H1 (cell line): ENCODE measurements around the gene MROH8. TPM values are rescaled to one million over a fixed set of nuclear protein-coding genes. Genes with fewer than 3 reads are reported as not detected.

ENCODE experiments used
- CTCF ChIA-PET: fragments of 300-600 bp; sonication (Branson Sonifier 250); formaldehyde crosslinking; loops from one replicate; lab custom pipeline; 2021; ENCODE audit not compliant: partially characterized antibody; lab: Charles Lee
- POLR2A ChIA-PET: fragments of 300-600 bp; sonication (Branson Sonifier 250); formaldehyde crosslinking; loops from one replicate; lab custom pipeline; 2021; ENCODE audit warnings: inconsistent platforms; ENCODE audit not compliant: partially characterized antibody; lab: Charles Lee
- DNase-seq, 2 experiments: peaks; one replicate each; pipeline versions ENCODE4 v3.0.0 to v3.0.0-alpha.2; 2010 to 2022; ENCODE audit warnings: low spot score in 2 of 2, low read depth in 1 of 2, mixed read lengths in 1 of 2
- FAIRE-seq: peaks from 2 replicates; lab custom pipeline; 2011; peaks lifted over from hg19 to GRCh38; lab: Jason Lieb, UNC
- H2AFZ ChIP-seq: 2 replicates; pipeline ENCODE4 v1.8.1; 2012; ENCODE audit warnings: low read length, inconsistent platforms
- H2AK5ac ChIP-seq: 2 replicates; pipeline ENCODE4 v1.6.1; 2013; ENCODE audit warnings: low read depth, low read length
- H2BK120ac ChIP-seq: replicated peaks from 2 replicates; pipeline ENCODE3; 2013; ENCODE audit warnings: low read depth, low read length, inconsistent platforms
- H2BK12ac ChIP-seq: 2 replicates; pipeline ENCODE4 v1.6.1; 2013; ENCODE audit warnings: low read depth, low read length
- H2BK15ac ChIP-seq: 2 replicates; pipeline ENCODE4 v1.6.1; 2013; ENCODE audit warnings: low read length
- H2BK20ac ChIP-seq: 2 replicates; pipeline ENCODE4 v1.6.1; 2013; ENCODE audit warnings: low read length
- H2BK5ac ChIP-seq: 2 replicates; pipeline ENCODE4 v1.6.1; 2013; ENCODE audit warnings: low read depth, low read length
- H3K14ac ChIP-seq: 2 replicates; pipeline ENCODE4 v1.6.1; 2013; ENCODE audit warnings: inconsistent platforms; ENCODE audit not compliant: insufficient read length
- H3K18ac ChIP-seq: 2 replicates; pipeline ENCODE4 v1.6.1; 2013; ENCODE audit warnings: low read length; ENCODE audit errors: extremely low read depth
- H3K23ac ChIP-seq: 2 replicates; pipeline ENCODE4 v1.6.1; 2013; ENCODE audit warnings: inconsistent platforms; ENCODE audit not compliant: insufficient read length
- H3K23me2 ChIP-seq: 2 replicates; pipeline ENCODE4 v1.6.1; 2013; ENCODE audit warnings: low read depth, low read length
- H3K27ac ChIP-seq: 2 replicates; pipeline ENCODE4 v1.6.1; 2011; ENCODE audit warnings: low read depth, low read length, inconsistent platforms
- H3K27me3 ChIP-seq, 4 experiments: replicated peaks in 1 of 4; 1 replicate in 1 of 4; 2 replicates in 3 of 4; pipeline versions ENCODE4 v1.6.1 to v1.8.1; 2011 to 2013; ENCODE audit warnings: low read length in 3 of 4, mild to moderate bottlenecking in 3 of 4, inconsistent platforms in 2 of 4, mixed read lengths in 2 of 4, moderate library complexity in 1 of 4; ENCODE audit not compliant: control insufficient read depth in 3 of 4, insufficient read depth in 3 of 4; ENCODE audit errors: extremely low read depth in 1 of 4
- H3K36me3 ChIP-seq, 4 experiments: 2 replicates each; pipeline versions ENCODE4 v1.6.1 to v1.8.1; 2011 to 2013; ENCODE audit warnings: mild to moderate bottlenecking in 4 of 4, low read length in 3 of 4, moderate library complexity in 2 of 4, control low read depth in 1 of 4, inconsistent platforms in 1 of 4; ENCODE audit not compliant: insufficient read depth in 4 of 4, control insufficient read depth in 2 of 4
- H3K4ac ChIP-seq: replicated peaks from 2 replicates; pipeline ENCODE3; 2013; ENCODE audit warnings: low read length, low read depth, mixed read lengths, inconsistent platforms; ENCODE audit not compliant: insufficient read length
- H3K4me1 ChIP-seq, 4 experiments: replicated peaks in 1 of 4; 1 replicate in 1 of 4; 2 replicates in 3 of 4; pipeline versions ENCODE4 v1.6.1 to v1.8.1; 2011 to 2013; ENCODE audit warnings: low read length in 3 of 4, inconsistent platforms in 2 of 4, mixed read lengths in 1 of 4; ENCODE audit not compliant: insufficient read depth in 4 of 4, control insufficient read depth in 3 of 4
- H3K4me2 ChIP-seq, 2 experiments: 2 replicates each; pipeline versions ENCODE4 v1.6.1 to v1.8.1; 2011 to 2013; ENCODE audit warnings: low read depth in 2 of 2, low read length in 2 of 2, control low read depth in 1 of 2, inconsistent platforms in 1 of 2, mild to moderate bottlenecking in 1 of 2; ENCODE audit not compliant: insufficient read depth in 1 of 2
- H3K4me3 ChIP-seq, 4 experiments: fragments of 200-600, 300-600 bp in 1 of 4; sonication (generic), shearing (Covaris generic), sonication (Bioruptor Twin) in 1 of 4; 2 replicates each; pipeline versions ENCODE4 v1.5.1 to v1.8.1; 2011 to 2016; ENCODE audit warnings: low read length in 4 of 4, low read depth in 3 of 4, control low read depth in 2 of 4, inconsistent platforms in 2 of 4, mild to moderate bottlenecking in 2 of 4, mixed read lengths in 1 of 4, moderate library complexity in 1 of 4; ENCODE audit not compliant: insufficient read depth in 2 of 4; ENCODE audit errors: extremely low read depth in 1 of 4
- H3K56ac ChIP-seq: replicated peaks from 2 replicates; pipeline ENCODE3; 2013; ENCODE audit warnings: low read depth, mild to moderate bottlenecking, mixed read lengths, low read length, inconsistent platforms; ENCODE audit not compliant: insufficient read length
- H3K79me1 ChIP-seq: 2 replicates; pipeline ENCODE4 v1.6.1; 2013; ENCODE audit warnings: low read depth, low read length, control low read depth
- H3K79me2 ChIP-seq, 2 experiments: 2 replicates each; pipeline versions ENCODE4 v1.6.1 to v1.8.1; 2012 to 2013; ENCODE audit warnings: low read length in 2 of 2, mild to moderate bottlenecking in 2 of 2, inconsistent platforms in 1 of 2; ENCODE audit not compliant: insufficient read depth in 2 of 2, control insufficient read depth in 1 of 2
- H3K9ac ChIP-seq, 4 experiments: replicated peaks in 1 of 4; 1 replicate in 1 of 4; 2 replicates in 3 of 4; pipeline versions ENCODE4 v1.6.1 to v1.8.1; 2011 to 2013; ENCODE audit warnings: low read depth in 3 of 4, low read length in 3 of 4, control low read depth in 2 of 4, mild to moderate bottlenecking in 2 of 4, moderate library complexity in 2 of 4, inconsistent platforms in 1 of 4; ENCODE audit errors: extremely low read depth in 1 of 4
- H3K9me3 ChIP-seq, 2 experiments: 2 replicates each; pipeline versions ENCODE4 v1.6.1 to v1.8.1; 2012 to 2013; ENCODE audit warnings: mild to moderate bottlenecking in 2 of 2, moderate library complexity in 2 of 2, control low read depth in 1 of 2, inconsistent platforms in 1 of 2, low read depth in 1 of 2, low read length in 1 of 2, mixed read lengths in 1 of 2; ENCODE audit not compliant: insufficient read depth in 2 of 2
- H4K20me1 ChIP-seq, 2 experiments: replicated peaks in 1 of 2; 2 replicates each; pipeline versions ENCODE3 to v1.8.1; 2011 to 2013; ENCODE audit warnings: inconsistent platforms in 2 of 2, low read length in 2 of 2, mild to moderate bottlenecking in 1 of 2; ENCODE audit not compliant: insufficient read depth in 2 of 2, control insufficient read depth in 1 of 2
- H4K5ac ChIP-seq: 2 replicates; pipeline ENCODE4 v1.6.1; 2013; ENCODE audit warnings: low read length, low read depth, mixed read lengths, inconsistent platforms; ENCODE audit not compliant: insufficient read length
- H4K8ac ChIP-seq: 2 replicates; pipeline ENCODE4 v1.8.0; 2013; ENCODE audit warnings: mild to moderate bottlenecking, moderate library complexity, low read length, inconsistent platforms; ENCODE audit not compliant: insufficient read depth; ENCODE audit errors: extremely low read depth
- H4K91ac ChIP-seq: replicated peaks from 2 replicates; pipeline ENCODE3; 2013; ENCODE audit warnings: low read length, mixed read lengths, inconsistent platforms; ENCODE audit not compliant: insufficient read length
- E2F6 ChIP-seq: IDR thresholded peaks from 2 replicates; pipeline ENCODE4 v1.6.1; 2012; ENCODE audit warnings: inconsistent platforms
- NRF1 ChIP-seq: IDR thresholded peaks from 2 replicates; pipeline ENCODE4 v1.6.1; 2011; ENCODE audit warnings: mild to moderate bottlenecking, low read depth, low read length, improper control_type of control experiment
- RFX5 ChIP-seq: IDR thresholded peaks from 2 replicates; pipeline ENCODE4 v1.6.1; 2011; ENCODE audit warnings: low read depth, low read length, improper control_type of control experiment, borderline replicate concordance
- WGBS, 2 experiments: shearing (Covaris generic) in 1 of 2; methylation state at CpG; one replicate each; pipeline versions ENCODE4 v1.1.6 to v1.1.7; 2013 to 2015; ENCODE audit warnings: low lambda C conversion rate in 2 of 2, mixed read lengths in 2 of 2, inconsistent platforms in 1 of 2, low coverage in 1 of 2, missing lambda C conversion rate in 1 of 2; ENCODE audit not compliant: insufficient replicate concordance in 2 of 2, insufficient coverage in 1 of 2, insufficient read length in 1 of 2; ENCODE audit errors: extremely low coverage in 1 of 2, missing lambda C conversion rate in 1 of 2; 5-methylcytosine and 5-hydroxymethylcytosine counted together
- polyA plus RNA-seq, 7 experiments: library from polyadenylated mRNA; depleted of rRNA in 3 of 7; stranded (reverse) in 5 of 7; unstranded in 2 of 7; fragments of >200 nt in 5 of 7; fragments of 200-250 nt in 2 of 7; gene quantifications; 1 replicate in 5 of 7; 2 replicates in 1 of 7; 4 replicates in 1 of 7; pipeline versions ENCODE4 v1.2.1 to v1.2.3, GENCODE V29; 2011 to 2013; ENCODE audit warnings: missing spikeins in 2 of 7, mixed read lengths in 2 of 7
- total RNA-seq: library from RNA; stranded (reverse); fragmentation: NEBNext Ultra II Directional; extraction: Animal tissue kit (Norgen Biotek cat#: 25700); gene quantifications from 2 replicates; pipeline ENCODE4 v1.2.1, GENCODE V29; 2021

The MROH8 gene
- total and polyA plus RNA-seq, 2 of the 8 experiments (the other 6 are each of a cell fraction or from before 2014, with no cell fraction given) = 0.50 to 0.86 TPM

- Histone ChIP-seq H2BK5ac (0 out of 2 replicates have a peak overlapping the region, but pooled peaks have one; percentile 1), H3K79me1 (peaks cover 12% of the 10 kb centered on the region), H2BK12ac (no peak overlapping the region), H3K23me2 (no peaks in the 10 kb centered on the region), H3K4ac (no peak overlapping the region), H3K4me3 (no peak overlapping the region), H4K8ac (no peak overlapping the region), H2AFZ (no peak overlapping the region), H3K27ac (no peak overlapping the region), H4K20me1 (peaks cover 2 to 4% of the 10 kb centered on the region in 2 experiments), H2AK5ac (no peak overlapping the region), H3K9ac (no peak overlapping the region), H3K4me1 (no peaks in the 10 kb centered on the region), H3K9me3 (no peaks in the 10 kb centered on the region), H3K27me3 (no peaks in the 10 kb centered on the region), H3K56ac (no peak overlapping the region), H3K14ac (no peak overlapping the region), H2BK20ac (no peak overlapping the region), H4K5ac (no peak overlapping the region), H2BK15ac (no peak overlapping the region), H4K91ac (no peak overlapping the region), H3K18ac (no peak overlapping the region), H2BK120ac (no peak overlapping the region), H3K36me3 (peaks cover 45 to 83% (median 63%) of the 10 kb centered on the region in 4 experiments), H3K79me2 (peaks cover 0 to 17% of the 10 kb centered on the region in 2 experiments; a peak in 2 of 4 replicates), H3K4me2 (no peak overlapping the region), H3K23ac (no peak overlapping the region)
- no peak for TF ChIP-seq E2F6
- no peak for TF ChIP-seq RFX5
- TF ChIP-seq NRF1 = no peak
- no peak for FAIRE-seq
- DNase-seq = no peak
- 78% methylated on average over 3 of the region's 3 CpGs; no CpG with 5 or more reads in 1 of the 2 experiments for WGBS, 2 experiments
- POLR2A ChIA-PET = no interaction called here
- CTCF ChIA-PET = interaction anchor here (0.8 to 3.1 kb wide), 8 partner anchors 8 to 329 kb away, joined by 3 to 20 read pairs (median 7); no protein-coding TSS in a partner anchor
Observed at GRCh38 chr20:37204056-37204455, 24.7 kb upstream of the MROH8 start.
